GM15510 (cell line): Measurements from ENCODE around the gene IFI35.

ENCODE experiments used
- POLR2A ChIP-seq: IDR thresholded peaks from 3 replicates; pipeline ENCODE4 v1.6.1; 2011; ENCODE audit warnings: borderline replicate concordance; ENCODE audit not compliant: insufficient read length; ENCODE audit errors: extremely low read depth

Gene IFI35

GRCh38 chr17:43006639-43007551 is at the start of gene IFI35:
TSS of gene IFI35 (plus strand) at chr17:43006784. CDS start at chr17:43006948, 164 bp downstream.
- TF ChIP-seq POLR2A, result peak; percentile 62

GRCh38 chr17:42964161-42964932 is 42.2 kb upstream of the IFI35 start, which contains the start of gene AARSD1:
TSS of gene AARSD1 (minus strand) at chr17:42964454. CDS start at chr17:42964440, 14 bp downstream.
- peak; percentile 96 for TF ChIP-seq POLR2A

GRCh38 chr17:42967925-42968324 is 38.7 kb upstream of the IFI35 start:
- no peak for TF ChIP-seq POLR2A

- no peak for TF ChIP-seq POLR2A
These were observed 37.5 kb upstream of the IFI35 start for GRCh38 chr17:42969001-42969581.

- TF ChIP-seq POLR2A, result no peak
These were observed 35.0 kb upstream of the IFI35 start for GRCh38 chr17:42971589-42971988.

- no peak for TF ChIP-seq POLR2A
These were observed 31.3 kb upstream of the IFI35 start for GRCh38 chr17:42975265-42975664.

GRCh38 chr17:42979511-42980273 is 26.9 kb upstream of the IFI35 start, which contains the start of gene PTGES3L:
TSS of gene PTGES3L (minus strand) at chr17:42980080. CDS start at chr17:42980053, 27 bp downstream.
- TF ChIP-seq POLR2A, result no peak

GRCh38 chr17:42980274-42980765 is 26.3 kb upstream of the IFI35 start, which contains the start of gene RUNDC1:
TSS of gene RUNDC1 (plus strand) at chr17:42980565. CDS start at chr17:42980577, 12 bp downstream.
- TF ChIP-seq POLR2A, result peak; percentile 58

- TF ChIP-seq POLR2A, result peak; percentile 44
These were observed 25.7 kb upstream of the IFI35 start for GRCh38 chr17:42980766-42981397.

- no peak for TF ChIP-seq POLR2A
These were observed 24.3 kb upstream of the IFI35 start for GRCh38 chr17:42982266-42982665.

- TF ChIP-seq POLR2A, result no peak
These were observed 21.4 kb upstream of the IFI35 start for GRCh38 chr17:42985225-42985624.

- no peak for TF ChIP-seq POLR2A
These were observed 17.4 kb upstream of the IFI35 start for GRCh38 chr17:42989141-42989540.
